ENCODE measurements around the gene KDM2A. TPM values are rescaled to one million over a fixed set of nuclear protein-coding genes. Genes with fewer than 3 reads are reported as not detected.
A peak's percentile ranks its signal among the peaks of the same experiment; 100 is the strongest.
"Not testable (repeated sequence)": the region's sequence is repeated elsewhere in the genome, so short reads cannot be mapped to it uniquely, and the experiment has no call there.

Gene KDM2A
- total and polyA plus RNA-seq, 5 donors from 2014 or later = 10.7 to 346 (median 12.1) TPM

- peak overlapping the region in 1 of 3 donors; percentile 89 for H3K27ac Mint-ChIP-seq
- not testable (repeated sequence) for H3K4me3 Mint-ChIP-seq
Measured at GRCh38 chr11:67198781-67199180, 79.7 kb downstream of the KDM2A start.

GRCh38 chr11:67199751-67200150, 80.7 kb downstream of the KDM2A start:
- ATAC-seq (ENCODE audit: low read depth in 2 of 2) (no peak), DNase-seq (no peak)
- peaks cover 0 to 21% (median 5%) of the 10 kb centered on the region in 4 donors for H3K4me1 Mint-ChIP-seq
- Histone ChIP-seq H3K27me3 (ENCODE audit: control insufficient read depth, insufficient read depth, low read length) (no peaks in the 10 kb centered on the region), H3K4me3 (ENCODE audit: low read depth, low read length) (no peak overlapping the region), H3K27ac (ENCODE audit: insufficient read depth, low read length, poor library complexity, severe bottlenecking) (no peak overlapping the region), H3K4me1 (ENCODE audit: control insufficient read depth, insufficient read depth, low read length, poor library complexity, severe bottlenecking) (no peaks in the 10 kb centered on the region), H3K36me3 (ENCODE audit: control insufficient read depth, insufficient read depth, low read length) (peaks cover 11% of the 10 kb centered on the region), H3K9me3 (ENCODE audit: control insufficient read depth in 2 of 2, low read length in 2 of 2) (no peaks in the 10 kb centered on the region)
- no peaks in the 10 kb centered on the region for H3K27me3 Mint-ChIP-seq
- no peak overlapping the region for H3K27ac Mint-ChIP-seq
- H3K36me3 Mint-ChIP-seq = peaks cover 11% of the 10 kb centered on the region
- H3K4me3 Mint-ChIP-seq = no peak overlapping the region
- H3K9me3 Mint-ChIP-seq = no peaks in the 10 kb centered on the region

More at GRCh38 chr11:67198781-67199180, 79.7 kb downstream of the KDM2A start:
- H3K36me3 ChIP-seq (ENCODE audit: control insufficient read depth, insufficient read depth, low read length) = peaks cover 15% of the 10 kb centered on the region
- H3K4me1 ChIP-seq (ENCODE audit: control insufficient read depth, insufficient read depth, low read length, poor library complexity, severe bottlenecking); H3K27me3 ChIP-seq (ENCODE audit: control insufficient read depth, insufficient read depth, low read length); H3K9me3 Mint-ChIP-seq; H3K27ac ChIP-seq (ENCODE audit: insufficient read depth, low read length, poor library complexity, severe bottlenecking); H3K9me3 ChIP-seq (ENCODE audit: control insufficient read depth in 2 of 2, low read length in 2 of 2); H3K27me3 Mint-ChIP-seq; H3K4me3 ChIP-seq (ENCODE audit: low read depth, low read length); DNase-seq; ATAC-seq (ENCODE audit: low read depth in 2 of 2): not testable (repeated sequence)
- peaks cover 0 to 28% (median 4%) of the 10 kb centered on the region in 4 donors for H3K4me1 Mint-ChIP-seq
- H3K36me3 Mint-ChIP-seq = peaks cover 15% of the 10 kb centered on the region

GRCh38 chr11:67202028-67202427, 83.0 kb downstream of the KDM2A start:
- H3K4me1 ChIP-seq (ENCODE audit: control insufficient read depth, insufficient read depth, low read length, poor library complexity, severe bottlenecking) = no peaks in the 10 kb centered on the region
- Mint-ChIP-seq H3K27me3 (no peaks in the 10 kb centered on the region), H3K9me3 (no peaks in the 10 kb centered on the region), H3K4me1 (peaks cover 0 to 21% (median 5%) of the 10 kb centered on the region in 4 donors), H3K36me3 (peaks cover 15% of the 10 kb centered on the region), H3K27ac (no peak overlapping the region), H3K4me3 (no peak overlapping the region)
- no peak overlapping the region for H3K4me3 ChIP-seq (ENCODE audit: low read depth, low read length)
- no peaks in the 10 kb centered on the region for H3K27me3 ChIP-seq (ENCODE audit: control insufficient read depth, insufficient read depth, low read length)
- H3K36me3 ChIP-seq (ENCODE audit: control insufficient read depth, insufficient read depth, low read length) = peaks cover 14% of the 10 kb centered on the region
- H3K27ac ChIP-seq (ENCODE audit: insufficient read depth, low read length, poor library complexity, severe bottlenecking) = no peak overlapping the region
- no peaks in the 10 kb centered on the region for H3K9me3 ChIP-seq (ENCODE audit: control insufficient read depth in 2 of 2, low read length in 2 of 2)
- DNase-seq = no peak
- no peak for ATAC-seq (ENCODE audit: low read depth in 2 of 2)

- Mint-ChIP-seq H3K4me3 (no peak overlapping the region), H3K36me3 (peaks cover 20% of the 10 kb centered on the region), H3K9me3 (no peaks in the 10 kb centered on the region), H3K4me1 (peaks cover 0 to 6% (median 3%) of the 10 kb centered on the region in 4 donors), H3K27ac (no peak overlapping the region), H3K27me3 (no peaks in the 10 kb centered on the region)
- Histone ChIP-seq H3K9me3 (ENCODE audit: control insufficient read depth in 2 of 2, low read length in 2 of 2) (no peaks in the 10 kb centered on the region), H3K4me3 (ENCODE audit: low read depth, low read length) (no peak overlapping the region), H3K4me1 (ENCODE audit: control insufficient read depth, insufficient read depth, low read length, poor library complexity, severe bottlenecking) (no peaks in the 10 kb centered on the region), H3K36me3 (ENCODE audit: control insufficient read depth, insufficient read depth, low read length) (peaks cover 25% of the 10 kb centered on the region), H3K27me3 (ENCODE audit: control insufficient read depth, insufficient read depth, low read length) (no peaks in the 10 kb centered on the region), H3K27ac (ENCODE audit: insufficient read depth, low read length, poor library complexity, severe bottlenecking) (no peak overlapping the region)
- DNase-seq (no peak), ATAC-seq (ENCODE audit: low read depth in 2 of 2) (no peak)
Measured at GRCh38 chr11:67204822-67205221, 85.8 kb downstream of the KDM2A start.

- H3K27ac ChIP-seq (ENCODE audit: insufficient read depth, low read length, poor library complexity, severe bottlenecking); H3K4me1 ChIP-seq (ENCODE audit: control insufficient read depth, insufficient read depth, low read length, poor library complexity, severe bottlenecking); H3K9me3 ChIP-seq (ENCODE audit: control insufficient read depth in 2 of 2, low read length in 2 of 2); H3K4me3 ChIP-seq (ENCODE audit: low read depth, low read length); H3K27me3 ChIP-seq (ENCODE audit: control insufficient read depth, insufficient read depth, low read length); H3K27ac Mint-ChIP-seq; H3K4me1 Mint-ChIP-seq; H3K4me3 Mint-ChIP-seq; ATAC-seq (ENCODE audit: low read depth in 2 of 2); H3K27me3 Mint-ChIP-seq; DNase-seq; H3K9me3 Mint-ChIP-seq: not testable (repeated sequence)
- H3K36me3 ChIP-seq (ENCODE audit: control insufficient read depth, insufficient read depth, low read length) = peaks cover 38% of the 10 kb centered on the region
- peaks cover 27% of the 10 kb centered on the region for H3K36me3 Mint-ChIP-seq
Measured at GRCh38 chr11:67209222-67209621, 90.2 kb downstream of the KDM2A start.

GRCh38 chr11:67211656-67212436, 92.8 kb downstream of the KDM2A start:
- peak overlapping the region; percentile 23 for H3K27ac ChIP-seq (ENCODE audit: insufficient read depth, low read length, poor library complexity, severe bottlenecking)
- peaks cover 50% of the 10 kb centered on the region for H3K36me3 ChIP-seq (ENCODE audit: control insufficient read depth, insufficient read depth, low read length)
- H3K27me3 ChIP-seq (ENCODE audit: control insufficient read depth, insufficient read depth, low read length) = no peaks in the 10 kb centered on the region
- DNase-seq (no peak), ATAC-seq (ENCODE audit: low read depth in 2 of 2) (no peak)
- H3K9me3 Mint-ChIP-seq = no peaks in the 10 kb centered on the region
- H3K36me3 Mint-ChIP-seq = peaks cover 33% of the 10 kb centered on the region
- H3K4me3 ChIP-seq (ENCODE audit: low read depth, low read length) = no peak overlapping the region
- H3K4me1 Mint-ChIP-seq = peaks cover 4 to 6% (median 5%) of the 10 kb centered on the region in 4 donors
- H3K9me3 ChIP-seq (ENCODE audit: control insufficient read depth in 2 of 2, low read length in 2 of 2) = no peaks in the 10 kb centered on the region
- no peak overlapping the region for H3K4me3 Mint-ChIP-seq
- H3K27me3 Mint-ChIP-seq = no peaks in the 10 kb centered on the region
- H3K4me1 ChIP-seq (ENCODE audit: control insufficient read depth, insufficient read depth, low read length, poor library complexity, severe bottlenecking) = no peaks in the 10 kb centered on the region
- peak overlapping the region; percentile 1 to 33 (median 17) for H3K27ac Mint-ChIP-seq

GRCh38 chr11:67213178-67213621, 94.1 kb downstream of the KDM2A start:
- Mint-ChIP-seq H3K9me3 (no peaks in the 10 kb centered on the region), H3K36me3 (peaks cover 23% of the 10 kb centered on the region), H3K4me3 (no peak overlapping the region), H3K4me1 (peaks cover 0 to 6% (median 5%) of the 10 kb centered on the region in 4 donors), H3K27me3 (no peaks in the 10 kb centered on the region), H3K27ac (peak overlapping the region in 2 of 3 donors; percentile 26 to 53)
- Histone ChIP-seq H3K4me3 (ENCODE audit: low read depth, low read length) (no peak overlapping the region), H3K9me3 (ENCODE audit: control insufficient read depth in 2 of 2, low read length in 2 of 2) (no peaks in the 10 kb centered on the region), H3K36me3 (ENCODE audit: control insufficient read depth, insufficient read depth, low read length) (peaks cover 50% of the 10 kb centered on the region), H3K27me3 (ENCODE audit: control insufficient read depth, insufficient read depth, low read length) (no peaks in the 10 kb centered on the region), H3K27ac (ENCODE audit: insufficient read depth, low read length, poor library complexity, severe bottlenecking) (no peak overlapping the region), H3K4me1 (ENCODE audit: control insufficient read depth, insufficient read depth, low read length, poor library complexity, severe bottlenecking) (no peaks in the 10 kb centered on the region)
- no peak for DNase-seq
- no peak for ATAC-seq (ENCODE audit: low read depth in 2 of 2)

- peak overlapping the region in 2 of 3 donors; percentile 31 to 38 for H3K27ac Mint-ChIP-seq
- Histone ChIP-seq H3K27ac (ENCODE audit: insufficient read depth, low read length, poor library complexity, severe bottlenecking) (no peak overlapping the region), H3K4me3 (ENCODE audit: low read depth, low read length) (no peak overlapping the region), H3K36me3 (ENCODE audit: control insufficient read depth, insufficient read depth, low read length) (peaks cover 61% of the 10 kb centered on the region), H3K9me3 (ENCODE audit: control insufficient read depth in 2 of 2, low read length in 2 of 2) (no peaks in the 10 kb centered on the region), H3K27me3 (ENCODE audit: control insufficient read depth, insufficient read depth, low read length) (no peaks in the 10 kb centered on the region), H3K4me1 (ENCODE audit: control insufficient read depth, insufficient read depth, low read length, poor library complexity, severe bottlenecking) (no peaks in the 10 kb centered on the region)
- peaks cover 27% of the 10 kb centered on the region for H3K36me3 Mint-ChIP-seq
- H3K9me3 Mint-ChIP-seq = no peaks in the 10 kb centered on the region
- H3K4me3 Mint-ChIP-seq = no peak overlapping the region
- peaks cover 0 to 17% (median 9%) of the 10 kb centered on the region in 4 donors for H3K4me1 Mint-ChIP-seq
- DNase-seq = no peak
- ATAC-seq (ENCODE audit: low read depth in 2 of 2) = no peak
- no peaks in the 10 kb centered on the region for H3K27me3 Mint-ChIP-seq
Measured at GRCh38 chr11:67227726-67228125, 108.7 kb downstream of the KDM2A start.

Data from CD4-positive, CD25-positive, alpha-beta regulatory T cell (primary cell).